ENCODE results near the gene LBR. TPM values are rescaled to one million over a fixed set of nuclear protein-coding genes. Genes with fewer than 3 reads are reported as not detected.

The LBR gene
- total RNA-seq, 2 experiments from 2014 or later = 145 to 156 TPM

DNA sequence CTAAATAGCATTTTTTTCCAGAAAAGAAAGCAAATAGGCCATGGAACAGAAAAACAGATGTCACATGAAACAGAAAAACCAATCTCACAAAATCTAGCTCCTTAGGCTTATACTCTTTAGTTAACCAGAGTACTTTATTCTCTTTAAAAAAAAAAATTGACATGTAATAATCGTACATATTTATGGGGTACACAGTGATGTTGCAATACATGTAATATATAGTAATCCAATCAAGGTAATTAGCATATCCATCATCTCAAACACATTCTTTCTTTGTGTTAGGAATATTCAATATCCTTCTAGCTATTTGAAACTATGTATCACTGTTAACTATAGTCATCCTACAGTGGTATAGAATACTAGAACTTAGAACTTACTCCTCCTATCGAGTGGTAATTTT, 20.1 kb downstream of the LBR start:
- Mint-ChIP-seq H3K27me3 (no peaks in the 10 kb centered on the region), H3K4me3 (no peak overlapping the region), H3K36me3 (ENCODE audit: low read depth) (peaks cover 64% of the 10 kb centered on the region), H3K9me3 (no peaks in the 10 kb centered on the region), H3K27ac (no peak overlapping the region), H3K4me1 (ENCODE audit: low read depth) (peaks cover 3% of the 10 kb centered on the region)
- no peak for TF ChIP-seq CTCF (IDR thresholded peaks at IDR 0.05)
- ATAC-seq = no peak
- ChIA-PET POLR2A (no interaction called here), CTCF (interaction anchor here (1.0 kb wide), 1 partner anchor 379 kb away, joined by 3 read pairs; no protein-coding TSS in a partner anchor)
- intact Hi-C loops (cut with micrococcal nuclease) = no loop called here
- DNase-seq = no peak

DNA sequence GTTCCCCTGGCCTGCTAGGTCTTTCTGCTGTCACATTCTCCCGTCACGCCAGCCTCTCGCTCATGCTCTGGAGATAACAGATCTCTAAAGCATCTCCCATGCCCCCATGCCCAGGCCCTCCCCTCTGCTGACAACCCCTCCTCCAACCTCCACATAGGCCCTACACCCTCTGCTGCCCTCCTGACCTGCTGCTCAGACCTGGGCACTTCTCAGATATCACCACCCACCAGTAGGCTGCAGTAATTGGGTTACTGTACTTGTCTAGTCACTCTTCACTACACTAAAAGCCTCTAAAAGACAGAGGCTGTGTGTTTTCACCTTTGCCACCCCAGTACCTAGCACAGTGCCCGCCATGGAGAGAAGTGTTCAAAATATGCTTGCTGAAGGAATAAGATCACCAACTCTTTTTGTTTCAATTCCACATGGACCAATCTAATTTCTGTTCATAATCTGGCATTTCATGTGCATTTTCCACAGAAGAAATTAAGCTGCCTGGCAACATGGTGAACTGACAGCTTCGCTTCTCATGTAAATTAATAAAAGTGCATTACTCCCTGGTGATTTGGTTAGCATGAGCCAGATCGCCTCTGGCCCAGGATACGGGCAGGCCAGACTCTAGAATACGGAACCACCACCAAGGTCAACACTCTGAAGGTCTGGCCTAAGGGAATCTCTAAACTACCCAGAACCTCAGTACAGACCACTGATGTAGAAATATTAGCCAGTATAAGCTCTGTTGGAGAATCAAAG, 20.7 kb downstream of the LBR start:
- no peak for DNase-seq
- ChIA-PET CTCF (no interaction called here), POLR2A (no interaction called here)
- ATAC-seq = no peak
- Mint-ChIP-seq H3K4me3 (no peak overlapping the region), H3K27me3 (no peaks in the 10 kb centered on the region), H3K4me1 (ENCODE audit: low read depth) (peaks cover 3% of the 10 kb centered on the region), H3K27ac (no peak overlapping the region), H3K9me3 (no peaks in the 10 kb centered on the region), H3K36me3 (ENCODE audit: low read depth) (peaks cover 59% of the 10 kb centered on the region)
- intact Hi-C loops (cut with micrococcal nuclease) = no loop called here
- TF ChIP-seq CTCF (IDR thresholded peaks at IDR 0.05) = no peak

GRCh38 chr1:225400968-225401367, 26.9 kb downstream of the LBR start:
- DNase-seq (no peak), ATAC-seq (no peak)
- no peak for TF ChIP-seq CTCF (IDR thresholded peaks at IDR 0.05)
- intact Hi-C loops (cut with micrococcal nuclease) = no loop called here
- peaks cover 64% of the 10 kb centered on the region for H3K36me3 Mint-ChIP-seq (ENCODE audit: low read depth)
- no peak overlapping the region for H3K27ac Mint-ChIP-seq
- ChIA-PET POLR2A (no interaction called here), CTCF (no interaction called here)
- no peaks in the 10 kb centered on the region for H3K27me3 Mint-ChIP-seq
- no peaks in the 10 kb centered on the region for H3K9me3 Mint-ChIP-seq
- no peak overlapping the region for H3K4me3 Mint-ChIP-seq
- peaks cover 10% of the 10 kb centered on the region for H3K4me1 Mint-ChIP-seq (ENCODE audit: low read depth)

- no peak overlapping the region for H3K27ac Mint-ChIP-seq
- intact Hi-C loops (cut with micrococcal nuclease) = no loop called here
- ChIA-PET CTCF (no interaction called here), POLR2A (no interaction called here)
- H3K27me3 Mint-ChIP-seq = no peaks in the 10 kb centered on the region
- ATAC-seq (peak; percentile 66), DNase-seq (no peak)
- H3K9me3 Mint-ChIP-seq = no peaks in the 10 kb centered on the region
- H3K4me3 Mint-ChIP-seq = no peak overlapping the region
- TF ChIP-seq CTCF (IDR thresholded peaks at IDR 0.05) = no peak
- H3K4me1 Mint-ChIP-seq (ENCODE audit: low read depth) = peaks cover 10% of the 10 kb centered on the region
- H3K36me3 Mint-ChIP-seq (ENCODE audit: low read depth) = peaks cover 39% of the 10 kb centered on the region
These were observed 31.5 kb downstream of the LBR start for GRCh38 chr1:225396357-225396756.

DNA sequence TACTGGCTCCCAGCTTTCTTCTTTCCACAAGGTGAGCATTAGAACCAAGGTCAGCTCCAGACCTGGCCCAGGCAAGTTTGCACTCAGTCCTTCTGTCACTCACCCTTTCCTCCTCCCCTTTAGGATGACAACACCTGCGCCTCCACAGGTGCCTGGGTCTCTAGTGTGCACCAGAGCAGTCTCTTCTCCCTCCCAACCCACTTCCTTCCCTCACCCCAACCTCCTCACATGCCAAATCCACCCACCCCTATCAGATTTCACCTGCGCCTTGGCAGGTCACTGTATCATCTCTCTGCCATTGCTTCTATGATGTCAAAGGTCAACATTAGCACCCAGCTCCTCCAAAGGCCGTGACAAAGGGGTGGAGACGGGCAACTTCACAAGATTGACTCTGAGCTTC, 38.0 kb downstream of the LBR start:
- ChIA-PET POLR2A (interaction anchor here (0.6 kb wide), 1 partner anchor 37 kb away, joined by 3 read pairs; no protein-coding TSS in a partner anchor), CTCF (interaction anchor here (1.0 kb wide), 1 partner anchor 71 kb away, joined by 3 read pairs; no protein-coding TSS in a partner anchor)
- Mint-ChIP-seq H3K4me1 (ENCODE audit: low read depth) (peaks cover 3% of the 10 kb centered on the region), H3K4me3 (no peak overlapping the region), H3K36me3 (ENCODE audit: low read depth) (no peaks in the 10 kb centered on the region), H3K27me3 (no peaks in the 10 kb centered on the region), H3K9me3 (no peaks in the 10 kb centered on the region), H3K27ac (no peak overlapping the region)
- no peak for TF ChIP-seq CTCF (IDR thresholded peaks at IDR 0.05)
- DNase-seq (no peak), ATAC-seq (no peak)
- intact Hi-C loops (cut with micrococcal nuclease) = no loop called here
